Fibroblast of skin of right quadriceps (primary cell): ENCODE results near the gene LCE2A.
"Not testable (repeated sequence)": the region's sequence is repeated elsewhere in the genome, so short reads cannot be mapped to it uniquely, and the experiment has no call there.

ENCODE experiments used
- DNase-seq: peaks from one replicate; pipeline ENCODE4 v3.0.0-alpha.2; 2013

The LCE2A gene

DNA sequence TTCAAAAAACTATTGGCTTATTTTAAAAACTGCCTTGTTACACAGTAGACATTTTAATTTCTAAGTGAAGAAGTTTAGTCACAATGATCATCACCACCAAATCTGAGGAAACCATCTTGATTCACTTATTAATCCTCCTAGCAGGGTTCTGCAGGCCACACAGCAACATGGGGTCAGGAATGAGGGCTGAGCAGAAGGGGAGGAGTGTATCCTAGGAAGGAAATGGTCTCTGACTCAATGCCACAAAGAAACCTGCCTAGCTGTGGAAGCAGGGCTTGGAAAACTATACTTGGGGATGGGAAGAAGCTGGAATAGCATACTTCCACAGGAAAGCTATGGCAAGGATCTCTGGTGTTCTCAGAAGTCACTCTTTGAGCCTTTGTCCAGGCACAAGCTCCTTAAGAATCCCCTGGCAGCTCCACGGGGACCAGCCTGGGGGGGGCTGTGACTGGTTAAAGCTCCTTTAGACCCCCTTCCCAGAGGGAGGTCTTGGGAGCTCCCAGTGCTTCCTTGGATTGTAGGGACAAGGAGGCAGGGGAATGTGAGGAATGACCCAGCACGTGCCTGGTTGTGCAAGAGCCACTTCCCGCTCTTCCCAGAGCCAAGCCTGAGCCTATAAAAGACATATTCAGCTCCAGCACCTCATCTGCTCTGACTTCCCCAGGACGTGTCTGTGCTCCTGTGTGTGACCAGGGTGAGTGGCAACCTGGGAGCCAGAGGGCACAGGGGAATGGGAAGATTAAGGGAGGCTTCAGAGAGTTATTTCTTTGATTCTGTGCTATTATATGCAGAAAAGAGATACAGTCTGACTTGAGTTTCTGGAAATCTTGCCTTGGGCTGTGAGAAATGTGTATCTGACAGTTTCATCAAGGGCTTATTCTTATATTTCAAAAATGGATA is at the start of gene LCE2A:
LCE2A (plus strand) TSS at position 645 of the 900 bp plus-strand sequence. CDS start 557 bp downstream, outside the sequence.
- DNase-seq, result peak; percentile 0

GRCh38 chr1:152654110-152654509 is 44.0 kb upstream of the LCE2A start:
- peak; percentile 49 for DNase-seq

GRCh38 chr1:152656459-152656858 is 41.7 kb upstream of the LCE2A start:
- DNase-seq, result no peak

DNA sequence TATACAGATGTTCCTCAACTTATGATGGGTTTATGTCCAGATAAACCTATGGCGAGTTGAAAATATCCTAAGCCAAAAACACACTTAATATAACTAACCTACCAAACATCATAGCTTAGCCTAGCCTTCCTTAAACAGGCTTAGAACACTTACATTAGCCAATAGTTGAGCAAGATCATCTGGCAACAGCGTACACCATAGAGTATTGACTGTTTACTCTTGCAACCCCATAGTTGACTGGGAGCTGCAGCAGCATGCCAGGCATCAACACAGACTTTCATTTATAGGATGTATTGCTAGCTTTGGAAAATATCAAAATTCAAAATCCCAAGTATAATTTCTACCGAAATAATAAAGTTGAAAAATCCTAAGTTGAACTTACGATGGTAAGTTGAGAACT is 40.5 kb upstream of the LCE2A start:
- no peak for DNase-seq

- no peak for DNase-seq
Measured at GRCh38 chr1:152658649-152659048, 39.5 kb upstream of the LCE2A start.

DNA sequence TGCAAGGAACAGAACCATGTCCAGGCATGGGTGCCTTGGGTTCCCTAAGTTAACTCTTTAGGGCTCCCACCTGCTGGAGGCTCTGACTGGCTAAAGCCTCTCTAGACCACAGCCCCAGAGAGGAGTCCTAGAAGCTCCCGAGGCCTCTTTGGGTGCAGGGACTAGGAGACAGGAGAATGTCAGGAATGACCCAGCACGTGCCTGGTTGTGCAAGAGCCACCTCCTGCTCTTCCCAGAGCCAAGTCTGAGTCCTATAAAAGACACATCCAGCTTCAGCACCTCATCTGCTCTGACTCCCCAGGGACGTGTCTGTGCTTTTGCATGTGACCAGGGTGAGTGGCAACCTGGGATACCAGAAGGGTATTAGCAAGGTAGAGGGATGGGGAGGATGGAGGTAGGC is 35.0 kb upstream of the LCE2A start, which contains the start of gene LCE2D:
LCE2D (plus strand) TSS at position 283 of the 400 bp plus-strand sequence. CDS start 726 bp downstream, outside the sequence.
- DNase-seq, result no peak

DNA sequence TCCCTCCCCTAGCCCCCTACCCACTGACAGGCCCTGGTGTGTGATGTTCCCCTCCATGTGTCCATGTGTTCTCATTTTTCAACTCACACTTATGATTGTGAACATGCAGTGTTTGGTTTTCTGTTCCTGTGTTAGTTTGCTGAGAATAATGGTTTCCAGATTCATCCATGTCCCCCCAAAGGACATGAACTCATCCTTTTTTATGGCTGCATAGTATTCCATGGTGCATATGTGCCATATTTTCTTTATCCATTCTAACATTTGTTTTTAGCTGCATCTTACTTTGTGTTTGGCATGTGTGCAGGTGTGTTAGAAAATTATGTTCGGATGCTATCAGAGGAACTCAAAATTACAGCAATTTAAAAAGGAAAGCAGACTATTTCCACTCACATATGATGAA is 32.0 kb upstream of the LCE2A start:
- DNase-seq, result not testable (repeated sequence)

GRCh38 chr1:152667648-152668047 is 30.5 kb upstream of the LCE2A start:
- no peak for DNase-seq

GRCh38 chr1:152673016-152673415 is 25.1 kb upstream of the LCE2A start:
- no peak for DNase-seq

DNA sequence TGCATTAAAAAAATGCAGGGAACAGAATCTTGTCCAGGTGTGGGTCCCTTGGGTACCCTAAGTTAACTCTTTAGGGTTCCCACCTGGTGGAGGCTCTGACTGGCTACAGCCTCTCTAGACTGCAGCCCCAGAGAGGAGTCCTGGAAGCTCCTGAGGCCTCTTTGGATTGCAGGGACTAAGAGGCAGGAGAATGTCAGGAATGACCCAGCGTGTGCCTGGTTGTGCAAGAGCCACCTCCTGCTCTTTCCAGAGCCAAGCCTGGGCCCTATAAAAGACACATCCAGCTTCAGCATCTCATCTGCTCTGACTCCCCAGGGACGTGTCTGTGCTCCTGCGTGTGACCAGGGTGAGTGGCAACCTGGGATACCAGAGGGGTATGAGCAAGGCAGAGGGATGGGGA is 23.2 kb upstream of the LCE2A start, which contains the start of gene LCE2C:
LCE2C (plus strand) TSS at position 297 of the 400 bp plus-strand sequence. CDS start 737 bp downstream, outside the sequence.
- not testable (repeated sequence) for DNase-seq

- DNase-seq, result no peak
Measured at GRCh38 chr1:152679459-152679858, 18.7 kb upstream of the LCE2A start.

- no peak for DNase-seq
Measured at GRCh38 chr1:152681616-152682015, 16.5 kb upstream of the LCE2A start.

GRCh38 chr1:152683846-152684245 is 14.3 kb upstream of the LCE2A start:
- no peak for DNase-seq

DNA sequence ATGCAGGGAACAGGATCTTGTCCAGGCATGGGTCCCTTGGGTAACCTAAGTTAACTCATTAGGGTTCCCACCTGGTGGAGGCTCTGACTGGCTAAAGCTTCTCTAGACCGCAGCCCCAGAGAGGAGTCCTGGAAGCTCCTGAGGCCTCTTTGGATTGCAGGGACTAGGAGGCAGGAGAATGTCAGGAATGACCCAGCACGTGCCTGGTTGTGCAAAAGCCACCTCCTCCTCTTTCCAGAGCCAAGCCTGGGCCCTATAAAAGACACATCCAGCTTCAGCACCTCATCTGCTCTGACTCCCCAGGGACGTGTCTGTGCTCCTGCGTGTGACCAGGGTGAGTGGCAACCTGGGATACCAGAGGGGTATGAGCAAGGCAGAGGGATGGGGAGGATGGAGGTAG is 12.3 kb upstream of the LCE2A start, which contains the start of gene LCE2B:
LCE2B (plus strand) TSS at position 301 of the 400 bp plus-strand sequence. CDS start 721 bp downstream, outside the sequence.
- DNase-seq, result not testable (repeated sequence)

DNA sequence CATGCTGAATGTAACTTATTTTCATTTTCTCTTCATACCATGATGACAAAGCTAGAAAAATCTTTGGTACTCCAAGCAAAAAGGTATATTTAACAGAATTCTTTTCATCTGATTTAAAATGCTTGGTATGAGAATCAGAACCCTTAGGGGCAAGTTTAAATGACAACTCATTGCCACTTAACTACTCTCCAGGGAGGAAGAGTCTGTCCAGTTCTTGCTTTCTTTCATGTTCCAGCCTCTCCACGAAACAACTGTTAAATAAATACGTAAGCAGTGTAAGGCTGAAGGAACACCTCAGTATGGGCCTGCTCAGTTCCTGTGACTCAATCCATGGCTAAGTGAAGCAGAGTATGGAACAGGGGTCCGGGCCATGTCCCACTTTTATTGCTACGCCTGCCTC is 1.6 kb downstream of the LCE2A start:
- DNase-seq, result no peak

- DNase-seq, result no peak
Measured at GRCh38 chr1:152707860-152708259, 9.7 kb downstream of the LCE2A start, which contains the start of gene LCE4A. TSS of gene LCE4A (plus strand) at chr1:152708160. CDS start at chr1:152709076, 916 bp downstream.

DNA sequence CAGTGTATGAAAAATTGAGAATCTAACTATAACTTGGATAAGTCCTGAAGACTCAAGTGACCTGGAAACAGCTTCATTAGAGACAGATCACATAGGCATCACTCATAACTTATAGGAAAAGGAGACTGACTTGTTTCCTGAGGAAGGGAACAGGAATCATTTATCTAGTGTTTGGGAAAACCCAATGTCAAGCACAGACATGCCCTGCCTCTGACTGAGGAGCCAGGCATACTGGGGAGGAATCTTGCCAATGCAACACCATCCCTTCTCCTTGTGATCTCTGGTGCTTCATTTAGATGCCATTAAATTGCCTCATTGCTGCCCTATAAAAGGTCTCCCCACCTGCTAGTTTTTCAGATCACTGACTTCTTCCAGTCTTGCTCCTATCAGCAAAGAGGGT is 20.1 kb downstream of the LCE2A start:
- no peak for DNase-seq

- DNase-seq, result no peak
Measured at GRCh38 chr1:152725261-152725660, 27.1 kb downstream of the LCE2A start.

- no peak for DNase-seq
Measured at GRCh38 chr1:152728986-152729385, 30.8 kb downstream of the LCE2A start.

- DNase-seq, result no peak
Measured at GRCh38 chr1:152735648-152736047, 37.5 kb downstream of the LCE2A start.

DNA sequence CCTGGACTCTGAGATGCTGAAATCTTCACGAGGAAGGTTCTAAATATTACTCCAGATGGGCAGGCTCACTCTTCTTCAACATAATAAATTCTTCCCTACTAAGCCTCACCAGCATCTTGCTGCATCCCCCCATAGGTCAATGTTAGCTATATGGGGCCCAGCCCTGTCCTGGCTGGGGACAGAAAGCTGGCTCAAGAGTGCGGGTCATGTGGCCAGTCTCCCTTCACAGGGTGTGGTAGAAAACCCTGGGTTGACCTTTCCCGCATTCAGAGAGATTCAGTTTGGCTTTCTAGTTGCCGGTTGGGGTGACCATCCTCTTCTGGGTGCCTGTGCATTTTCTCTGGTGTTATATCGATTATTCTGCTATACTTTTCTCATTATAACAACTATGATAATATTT is 39.9 kb downstream of the LCE2A start:
- no peak for DNase-seq

DNA sequence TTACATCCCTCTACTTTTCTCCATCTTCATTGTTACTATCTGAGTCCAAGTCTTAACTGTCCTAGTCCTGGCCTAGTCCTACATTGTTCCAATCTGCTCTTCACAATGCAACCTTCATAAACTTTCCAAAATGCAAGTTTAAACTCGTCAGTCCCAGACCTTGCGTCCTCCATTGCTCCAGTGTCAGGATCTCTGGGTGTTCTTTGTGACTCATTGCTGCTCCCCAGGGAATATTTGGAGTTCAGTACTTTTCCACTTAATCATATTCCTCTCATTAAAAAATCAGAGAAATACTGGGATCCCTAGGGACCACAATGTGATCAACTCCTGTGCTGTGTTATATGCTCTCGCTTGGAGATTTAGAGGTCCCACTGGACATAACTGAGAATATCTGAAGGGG is 41.7 kb downstream of the LCE2A start:
- DNase-seq, result no peak

- no peak for DNase-seq
Measured at GRCh38 chr1:152741656-152742055, 43.5 kb downstream of the LCE2A start.
